ENCODE results near the gene P2RX2.

Gene P2RX2

DNA sequence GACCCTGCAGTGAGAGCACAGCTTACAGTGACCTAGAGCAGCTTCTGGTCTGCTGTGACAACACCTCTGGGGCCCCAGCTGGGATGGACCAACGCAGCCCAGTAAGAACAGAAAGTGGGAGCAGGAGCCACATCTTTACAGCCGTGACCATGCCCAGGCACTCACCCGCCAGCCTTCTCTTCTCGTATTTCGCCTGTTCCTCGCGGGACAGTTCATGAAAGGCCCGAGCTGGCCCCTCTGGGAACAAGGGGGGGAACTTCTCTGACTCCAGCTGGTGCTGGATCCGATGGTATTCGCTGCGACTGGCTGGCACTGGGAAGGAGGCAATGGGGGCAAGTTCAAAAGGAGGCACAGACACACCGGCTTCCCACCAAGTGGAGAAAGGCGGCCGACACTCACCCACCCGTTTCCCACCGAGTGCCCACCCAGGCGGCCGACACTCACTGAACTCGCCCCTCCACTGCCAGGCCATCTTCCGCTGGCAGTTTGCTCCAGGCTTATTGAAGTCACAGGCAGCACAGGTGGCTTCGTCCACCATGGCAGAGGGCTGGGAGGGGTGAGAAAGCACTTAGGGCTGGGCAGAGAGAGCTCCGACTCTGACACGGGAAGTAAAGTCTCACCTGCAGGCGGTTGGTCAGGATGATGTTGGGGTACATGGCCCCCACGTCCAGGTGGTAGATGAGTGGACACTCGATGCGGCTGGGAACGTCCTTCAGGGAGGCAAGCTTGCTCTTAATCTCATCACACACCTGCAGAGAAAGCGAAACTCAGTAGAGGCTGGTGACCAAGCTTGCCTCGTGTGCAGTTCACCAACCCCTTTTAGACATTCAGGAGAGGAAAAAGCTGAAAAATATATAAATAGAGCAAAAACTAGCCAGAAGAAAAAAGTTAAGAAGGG, 49.9 kb downstream of the P2RX2 start:
- no peak for DNase-seq

DNA sequence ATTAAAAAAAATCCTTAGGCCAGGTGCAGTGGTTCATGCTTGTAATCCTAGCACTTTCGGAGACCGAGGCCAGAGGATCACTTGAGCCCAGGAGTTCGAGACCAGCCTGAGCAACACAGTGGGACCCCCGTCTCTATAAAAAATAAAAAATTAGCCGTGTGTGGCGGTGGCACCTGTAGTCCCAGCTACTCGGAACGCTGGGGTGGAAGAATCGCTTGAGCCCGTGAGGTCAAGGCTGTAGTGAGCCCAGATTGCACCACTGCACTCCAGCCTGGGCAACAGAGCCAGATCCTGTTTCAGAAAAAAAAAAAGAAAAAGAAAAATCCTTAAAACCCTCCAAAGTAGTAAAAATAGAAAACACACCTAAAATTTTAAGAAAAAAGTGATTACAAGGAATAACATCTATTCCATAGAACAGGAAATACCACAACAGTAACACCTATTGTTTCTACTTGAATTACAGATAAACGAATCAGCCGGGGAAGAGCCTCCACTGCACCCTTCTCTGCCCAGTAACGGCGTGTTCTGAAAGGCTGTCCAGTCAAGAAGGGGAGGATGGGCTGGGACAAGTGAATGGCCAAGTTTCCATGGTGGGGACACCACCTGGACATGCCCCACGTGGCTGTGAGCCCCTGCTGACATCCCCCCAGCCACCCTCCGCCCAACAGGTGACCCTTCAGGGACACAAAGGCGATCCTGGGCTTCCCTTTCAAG, 50.7 kb downstream of the P2RX2 start:
- no peak for DNase-seq

Measured in NCI-H187 treated with DMSO at 0.1 percent for 48 hours (cell line).